Medulla oblongata (tissue), 1 donor: Measurements from ENCODE around the gene TMEM72.

Source experiments
- DNase-seq: peaks from one replicate; pipeline ENCODE4 v3.0.0-alpha.2; 2015; ENCODE audit errors: extremely low spot score

Gene TMEM72

DNA sequence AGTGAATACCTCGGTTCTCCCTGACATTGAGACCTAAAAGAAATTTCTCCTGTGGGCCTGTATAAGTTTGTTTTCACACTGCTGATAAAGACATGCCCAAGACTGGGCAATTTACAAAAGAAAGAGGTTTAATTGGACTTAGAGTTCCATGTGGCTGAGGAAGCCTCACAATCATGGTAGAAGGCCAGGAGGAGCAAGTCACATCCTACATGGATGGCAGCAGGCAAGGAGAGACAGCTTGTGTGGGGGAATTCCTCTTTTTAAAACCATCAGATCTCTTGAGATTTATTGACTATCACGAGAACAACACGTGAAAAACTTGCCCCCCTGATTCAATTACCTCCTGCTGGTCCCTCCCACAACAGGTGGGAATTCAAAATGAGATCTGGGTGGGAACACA, 6.7 kb downstream of the TMEM72 start:
- no peak for DNase-seq

DNA sequence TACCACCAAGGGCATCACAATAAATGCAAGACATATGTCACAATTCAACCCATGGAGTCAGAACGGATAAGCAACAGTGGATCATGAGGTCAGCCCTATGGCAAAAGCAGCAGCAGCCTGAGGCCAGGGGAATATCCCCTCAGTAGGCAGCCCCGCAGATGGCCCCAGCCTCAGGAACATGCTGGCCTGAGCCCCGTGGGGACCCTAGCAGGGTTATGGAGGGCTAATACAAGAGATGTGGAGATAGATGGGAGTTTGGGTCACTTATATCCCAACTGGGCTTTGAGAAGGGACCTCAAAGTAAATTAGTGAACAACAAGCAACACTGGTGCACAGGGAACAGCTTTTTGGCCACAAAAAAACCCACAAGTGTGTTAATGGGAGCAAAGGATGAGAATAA, 9.1 kb downstream of the TMEM72 start:
- no peak for DNase-seq

DNA sequence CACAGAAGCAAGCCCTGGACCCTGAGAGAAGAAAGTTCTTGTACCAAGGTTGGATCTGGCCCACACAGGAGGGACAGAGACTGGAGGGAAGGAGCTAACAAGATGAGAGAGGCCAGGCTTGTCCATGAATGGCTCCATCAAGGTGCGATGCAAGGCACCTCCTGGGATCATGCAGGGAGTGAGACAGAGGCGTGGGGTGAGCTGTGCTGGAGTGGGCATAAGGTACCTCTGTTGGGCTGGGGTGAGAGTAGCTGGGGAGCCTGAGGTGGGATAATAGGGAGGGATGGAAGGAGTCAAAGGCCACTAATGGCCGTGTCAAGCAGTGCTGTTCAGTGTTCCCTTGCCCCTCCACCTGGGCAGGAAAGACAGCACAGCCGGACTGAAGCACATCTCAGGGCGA, 9.9 kb downstream of the TMEM72 start:
- DNase-seq = no peak

DNA sequence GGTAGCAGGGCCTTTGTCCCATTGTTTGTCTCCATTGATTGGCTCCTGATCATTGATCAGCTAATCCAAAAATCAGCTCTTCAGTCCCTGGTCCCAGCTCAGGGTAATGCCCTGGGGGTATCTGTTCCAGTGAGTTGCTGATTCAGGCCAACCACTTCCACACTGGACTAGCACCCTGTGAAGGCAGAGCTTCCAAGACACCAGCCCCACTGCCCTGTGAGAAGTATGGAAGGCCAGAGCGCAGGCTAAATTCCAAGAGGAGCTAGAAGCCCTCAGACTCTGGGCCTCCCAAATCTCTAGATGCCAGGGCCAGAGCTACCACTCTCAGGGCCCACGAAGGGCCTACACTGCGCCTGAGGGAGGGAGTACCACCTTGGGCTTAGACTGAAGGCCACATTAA, 10.4 kb downstream of the TMEM72 start:
- DNase-seq = no peak

DNA sequence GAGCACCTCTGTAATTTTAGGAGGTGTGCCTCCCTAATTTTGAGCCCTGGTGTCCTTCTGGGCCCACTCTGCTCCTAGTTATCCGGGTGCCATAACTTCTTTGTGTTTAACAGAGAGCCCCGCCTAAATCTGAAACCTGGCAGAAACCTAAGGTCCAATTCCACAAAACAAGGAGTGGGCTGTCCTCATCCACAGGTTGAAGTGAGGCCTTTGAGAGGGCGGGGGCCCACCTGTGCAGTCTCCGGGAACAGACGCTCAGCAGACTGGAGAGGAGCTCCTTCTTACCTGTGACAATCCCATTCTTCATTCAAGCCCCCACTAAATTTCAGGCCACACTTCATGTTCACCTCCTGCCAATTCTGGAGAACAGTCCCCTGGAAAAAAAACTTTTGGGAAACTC, 10.9 kb downstream of the TMEM72 start:
- no peak for DNase-seq

DNA sequence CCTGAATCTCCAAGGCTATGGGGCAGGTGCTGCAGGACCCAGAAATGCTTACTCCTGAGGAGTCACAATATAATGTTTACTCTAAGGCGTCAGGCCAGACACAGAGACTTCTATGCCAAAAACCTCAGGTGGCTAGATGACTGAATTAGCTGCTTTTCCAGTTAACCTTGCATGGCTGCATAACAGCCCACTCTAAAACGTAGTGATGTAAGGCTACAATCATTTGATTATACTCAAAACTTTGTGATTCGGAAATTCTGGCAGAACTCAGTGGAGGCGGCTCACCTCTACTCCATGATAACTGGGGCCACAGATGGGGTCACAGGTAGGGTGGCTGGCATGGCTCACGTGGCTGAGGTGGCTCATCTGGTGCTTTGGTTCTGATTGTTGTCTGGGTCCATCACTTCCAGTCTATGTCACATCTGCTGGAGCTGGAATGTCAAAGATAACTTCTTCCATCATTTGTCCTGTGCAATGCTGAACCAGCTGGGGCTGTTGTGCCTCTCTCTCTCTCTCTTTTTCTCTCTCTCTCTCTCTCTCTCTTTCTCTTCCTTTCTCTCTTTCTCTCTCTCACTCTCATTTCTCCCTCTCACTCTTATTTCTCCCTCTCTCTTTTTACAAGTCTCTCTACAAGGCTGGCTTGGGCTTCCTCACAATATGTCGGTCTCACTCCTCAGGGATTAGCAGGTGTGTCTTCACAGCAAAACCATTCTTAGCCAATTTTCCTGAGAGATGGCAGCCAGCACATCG, 11.8 kb downstream of the TMEM72 start:
- no peak for DNase-seq

DNA sequence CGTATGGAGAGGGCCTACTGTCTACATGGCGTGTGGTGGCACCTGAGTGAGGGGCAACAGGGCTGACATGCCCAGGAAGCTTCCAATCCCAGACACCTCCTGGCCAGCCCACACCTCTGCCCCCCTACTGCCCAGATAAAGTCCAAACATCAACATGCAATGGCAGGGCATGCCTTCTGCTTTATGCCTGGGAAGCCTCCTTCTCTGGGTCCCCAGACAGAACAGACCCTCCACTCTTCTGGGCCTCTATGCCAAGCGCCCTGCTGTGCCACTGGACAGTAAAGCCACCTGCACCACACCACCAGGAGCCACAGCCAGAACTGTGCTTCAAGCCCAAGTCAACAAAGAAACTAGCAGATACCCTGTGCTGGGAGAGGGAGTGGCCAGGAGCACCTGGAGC, 12.5 kb downstream of the TMEM72 start:
- DNase-seq = no peak

DNA sequence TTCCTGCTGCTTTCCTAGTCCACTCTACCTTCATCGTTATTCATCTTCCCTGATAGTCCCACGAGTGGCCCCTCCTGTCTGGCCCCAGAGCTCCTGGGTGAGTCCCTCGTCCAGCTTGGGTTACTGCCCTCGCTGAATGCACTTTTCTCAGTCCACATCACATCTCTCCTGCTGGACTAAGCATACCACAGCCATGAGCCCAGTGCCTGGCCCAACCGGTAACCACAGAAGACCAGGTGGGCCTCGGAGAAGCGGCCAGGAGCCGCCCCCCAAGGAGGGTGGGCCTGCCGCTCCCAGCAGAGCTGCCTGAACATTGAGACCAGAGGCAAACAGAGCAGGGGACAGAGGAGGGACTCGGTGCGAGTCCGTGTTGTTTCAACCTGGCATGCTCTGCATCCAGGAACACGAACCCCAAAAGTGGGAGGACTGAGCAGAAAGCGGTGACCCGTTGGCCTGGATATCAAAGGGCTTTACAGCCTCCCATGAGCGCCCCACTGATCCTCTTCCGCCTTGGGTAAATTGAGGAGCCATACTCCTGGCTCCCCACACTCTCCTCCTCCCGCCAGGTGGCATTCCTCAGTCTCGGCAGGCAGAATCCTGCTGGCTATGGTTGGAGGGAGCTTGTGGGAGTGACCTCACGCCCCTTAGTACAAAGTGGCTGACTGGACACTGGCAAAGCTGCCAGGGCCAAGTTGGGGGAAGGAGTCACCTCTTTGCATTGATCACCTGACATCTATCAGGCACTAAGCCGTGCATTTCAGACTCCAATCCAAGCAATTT, 13.3 kb downstream of the TMEM72 start:
- DNase-seq = no peak

DNA sequence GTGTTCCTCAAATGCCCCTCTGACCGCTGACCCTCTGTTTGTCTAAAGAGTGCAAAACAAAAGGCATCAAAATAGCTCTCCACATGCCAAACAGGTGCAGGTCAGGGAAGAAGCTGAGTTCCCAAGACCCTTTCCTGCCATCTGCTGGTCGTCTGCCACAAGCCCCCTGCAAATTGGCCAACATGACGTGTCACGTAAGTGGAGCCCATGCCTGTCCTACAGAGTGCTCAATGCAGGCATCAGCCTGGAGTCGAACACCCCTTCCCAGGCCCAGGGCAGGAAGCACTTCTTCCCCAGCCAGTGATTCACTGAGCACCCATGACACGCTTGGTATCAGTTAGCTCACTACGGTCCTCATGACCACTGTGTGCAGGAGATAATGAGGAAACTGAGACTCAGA, 14.1 kb downstream of the TMEM72 start:
- DNase-seq = no peak

DNA sequence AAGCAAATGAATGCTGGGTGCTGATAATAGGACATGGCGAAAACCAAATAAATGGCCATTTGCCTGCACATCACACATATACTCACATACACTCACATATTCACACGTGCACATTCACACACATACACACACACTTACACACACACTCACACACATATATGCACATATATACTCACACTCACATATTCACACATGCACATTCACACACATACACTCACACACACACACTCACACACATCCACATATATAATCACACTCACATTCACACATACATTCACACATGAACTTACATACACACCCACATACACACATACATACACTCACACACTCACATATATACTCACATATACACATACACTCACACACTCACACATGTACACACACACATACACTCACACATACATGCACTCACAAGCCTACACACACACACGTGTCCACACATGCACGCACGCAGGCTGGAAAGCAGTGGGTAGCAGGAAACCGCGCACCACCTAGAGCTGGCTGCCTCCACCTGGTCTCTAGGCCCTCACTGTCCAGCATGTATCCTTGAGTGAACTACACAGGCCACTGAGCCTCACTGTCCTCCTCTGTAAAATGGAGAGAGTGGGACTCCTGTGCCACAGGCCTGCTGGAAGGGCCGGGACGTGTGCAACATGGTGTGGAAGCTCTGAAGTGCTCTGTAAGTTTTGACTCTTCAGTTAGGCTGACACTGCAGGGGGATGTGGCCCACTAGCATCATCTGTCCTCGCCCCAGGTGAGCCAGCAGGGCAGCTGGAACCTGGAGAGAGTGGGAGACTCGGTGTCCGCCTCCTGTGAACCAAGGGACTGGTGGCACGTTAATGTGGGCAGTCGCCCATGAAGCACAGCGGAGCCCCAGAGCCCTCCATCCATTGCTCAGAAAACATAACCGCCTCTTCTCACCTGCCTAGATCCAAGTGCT, 14.9 kb downstream of the TMEM72 start:
- DNase-seq = no peak

DNA sequence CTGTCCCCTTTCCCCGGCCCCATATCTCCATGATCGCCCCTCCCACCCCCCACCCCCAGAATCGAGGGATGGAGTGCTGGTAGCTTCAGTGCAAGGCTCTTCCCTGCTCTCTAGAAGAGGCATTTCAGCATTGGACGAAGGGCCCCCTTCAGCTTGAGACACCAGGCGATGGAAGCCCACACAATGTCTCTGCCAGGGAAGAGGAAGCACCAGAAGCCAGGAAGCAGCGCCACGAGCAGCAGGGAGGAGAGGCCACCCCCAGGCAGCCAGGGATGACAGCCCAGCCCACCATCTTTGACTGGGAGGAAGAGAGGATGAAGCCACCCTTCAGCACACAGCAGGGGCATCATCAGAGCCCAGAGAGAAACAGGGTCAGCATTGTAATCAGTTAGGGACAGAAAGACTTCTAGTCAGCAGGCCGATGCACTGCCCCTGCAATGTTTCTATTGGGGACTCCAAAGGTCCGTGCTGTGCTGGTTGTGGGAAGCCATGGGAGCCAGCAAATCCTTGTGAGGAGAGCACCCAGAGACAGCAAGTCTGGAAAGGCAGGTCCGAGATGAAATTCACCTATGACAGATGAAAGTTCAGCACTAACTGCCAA, 15.7 kb downstream of the TMEM72 start:
- no peak for DNase-seq

DNA sequence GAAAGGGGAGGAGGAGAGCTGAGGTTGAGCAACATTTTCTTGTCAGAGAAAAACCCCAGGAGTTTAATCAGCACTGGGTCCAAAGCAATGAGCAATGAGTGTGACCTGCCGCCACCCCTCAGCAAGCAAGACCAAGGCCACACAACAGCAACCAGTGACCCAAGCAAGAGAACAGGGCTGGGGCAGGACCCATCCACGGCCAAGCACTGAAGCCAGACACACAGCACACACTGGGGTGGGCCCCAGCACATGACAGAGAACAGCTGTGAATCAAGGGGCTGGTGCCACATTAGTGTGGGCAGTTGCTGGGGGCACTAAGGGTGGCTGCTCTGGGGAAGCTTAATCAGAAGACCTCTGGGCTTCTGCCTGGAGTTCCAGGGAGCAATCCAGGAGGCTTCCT, 16.2 kb downstream of the TMEM72 start:
- DNase-seq = no peak

DNA sequence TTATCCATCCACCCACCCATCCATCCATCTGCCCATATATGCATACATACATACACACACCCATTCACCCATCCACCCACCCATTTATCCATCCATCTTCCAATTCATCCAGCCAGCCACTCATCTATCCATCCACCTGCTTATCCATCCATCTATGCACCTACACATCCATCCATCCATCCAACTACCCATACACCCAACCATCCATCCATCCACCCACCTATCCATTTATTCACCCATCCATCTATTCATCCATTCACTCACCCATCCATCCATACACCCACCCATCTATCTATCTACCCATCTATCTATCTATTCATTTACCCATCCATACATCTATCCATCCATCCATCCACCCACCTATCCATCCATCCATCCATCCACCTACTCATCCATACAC, 17.3 kb downstream of the TMEM72 start:
- no peak for DNase-seq

DNA sequence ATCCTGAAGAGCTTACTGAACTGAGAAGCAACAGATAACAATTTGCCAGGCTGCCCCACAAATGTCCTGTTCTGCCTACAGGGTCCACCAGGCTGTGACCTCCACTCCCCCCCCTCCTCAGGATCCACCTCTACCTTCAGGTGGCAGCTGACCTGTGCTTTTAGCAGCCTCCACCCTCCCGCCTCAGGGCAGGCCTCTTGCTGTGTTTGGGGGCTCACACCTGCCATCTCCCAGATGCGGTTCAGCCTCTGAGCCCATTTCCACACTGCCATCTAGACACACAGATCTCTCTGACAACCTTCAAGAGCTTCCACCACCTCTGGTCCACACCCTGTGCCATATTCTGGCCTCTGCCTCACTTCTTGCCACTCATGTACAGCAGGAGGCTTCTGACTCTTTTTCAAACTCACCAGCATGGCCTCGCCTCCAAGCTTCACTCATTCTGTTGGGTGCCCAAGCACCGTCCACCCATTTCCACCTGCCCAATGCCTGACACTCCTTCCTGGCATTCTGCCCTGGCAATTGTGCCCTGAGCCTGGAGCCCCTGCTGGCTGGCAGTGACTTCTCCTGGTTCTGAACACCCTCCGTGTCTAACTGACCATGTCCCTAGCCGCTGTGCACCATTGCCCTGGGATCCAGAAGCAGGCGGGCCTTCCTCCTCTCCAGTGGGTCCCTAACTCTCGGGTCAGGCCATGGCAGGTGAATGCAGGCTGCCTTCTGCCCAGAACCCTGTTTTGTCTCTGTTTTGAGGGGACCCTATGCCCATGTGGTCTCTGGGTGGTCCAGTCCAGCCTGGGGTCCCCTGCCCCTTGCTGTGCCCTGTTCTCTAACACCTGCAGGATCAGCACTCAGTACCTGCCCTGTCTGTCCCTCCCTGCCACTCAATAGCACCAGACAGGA, 18.5 kb downstream of the TMEM72 start:
- no peak for DNase-seq

DNA sequence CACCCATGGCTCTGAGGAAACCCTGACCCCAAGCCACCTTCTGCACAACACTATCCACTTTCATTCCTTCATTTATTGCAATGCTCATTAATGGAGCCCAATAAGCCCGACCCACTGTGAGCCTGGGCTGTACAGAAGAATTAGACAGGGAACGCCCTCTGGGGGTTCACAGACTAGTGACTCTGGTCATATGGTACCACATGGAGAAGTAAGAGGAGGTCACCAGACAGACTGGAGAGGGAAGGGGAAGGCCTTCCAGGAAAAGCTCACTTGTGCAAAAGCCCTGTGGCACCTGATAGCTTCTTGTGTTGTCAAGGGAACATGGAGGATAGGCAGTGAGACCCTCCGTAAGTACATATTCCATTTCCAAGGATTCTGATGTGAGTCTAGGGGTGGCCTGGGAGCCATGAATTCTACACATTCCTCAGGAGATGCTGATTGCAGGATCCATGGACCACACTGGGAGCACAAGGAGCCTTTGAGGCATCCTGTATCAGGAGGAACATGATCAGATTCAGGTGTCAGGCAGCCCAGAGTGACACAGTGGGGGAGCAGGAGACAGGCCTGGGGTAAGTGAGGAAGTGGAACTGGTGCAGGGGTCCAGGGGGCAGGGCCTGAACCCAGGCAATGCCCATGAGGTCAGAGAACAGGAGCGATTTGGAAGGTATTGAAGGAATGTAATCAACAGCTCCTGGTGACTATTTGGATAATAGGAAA, 19.9 kb downstream of the TMEM72 start:
- no peak for DNase-seq

DNA sequence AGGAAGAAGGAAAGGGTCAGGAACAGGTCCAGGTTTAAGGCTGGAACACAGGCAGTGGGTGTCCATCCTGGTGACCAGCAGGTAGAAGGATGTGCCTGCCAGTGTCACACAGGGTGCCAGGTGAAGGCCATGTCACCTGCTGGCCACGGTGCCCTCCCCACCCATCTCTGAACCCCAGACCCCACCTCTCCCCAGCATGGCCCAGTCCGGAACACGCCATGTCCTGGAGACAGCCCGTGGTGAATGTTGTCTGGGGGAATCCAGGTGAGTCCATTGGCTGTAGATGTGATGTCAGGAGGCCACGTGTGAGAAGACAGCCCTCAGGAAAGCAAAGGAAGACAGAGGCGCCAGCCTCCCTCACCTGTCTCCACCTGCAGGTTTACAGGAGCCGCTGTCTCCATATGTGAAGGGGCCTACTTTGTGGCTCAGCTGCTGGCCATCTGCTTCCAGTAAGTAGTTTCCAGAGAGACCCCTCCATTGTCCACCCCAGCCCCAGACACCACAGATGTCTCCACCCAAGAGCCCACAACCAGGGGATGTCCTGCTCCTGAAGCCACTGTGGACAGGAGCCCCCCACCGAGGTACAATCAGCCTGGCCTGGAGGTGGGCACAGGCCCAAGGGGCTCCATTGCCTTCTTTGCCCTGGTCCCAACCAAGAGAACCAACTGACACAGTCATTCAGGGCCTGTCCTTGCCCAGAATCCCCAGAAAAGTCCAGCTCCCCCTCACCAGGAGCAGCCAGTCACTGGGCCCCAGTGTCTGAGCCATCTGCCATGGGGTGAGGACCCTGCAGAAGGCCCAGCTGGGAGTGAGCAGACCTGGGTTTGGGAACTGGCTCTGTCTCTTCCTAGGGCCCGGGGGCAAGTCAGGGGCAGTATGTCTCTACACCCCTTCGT, 20.7 kb downstream of the TMEM72 start:
- DNase-seq = no peak

DNA sequence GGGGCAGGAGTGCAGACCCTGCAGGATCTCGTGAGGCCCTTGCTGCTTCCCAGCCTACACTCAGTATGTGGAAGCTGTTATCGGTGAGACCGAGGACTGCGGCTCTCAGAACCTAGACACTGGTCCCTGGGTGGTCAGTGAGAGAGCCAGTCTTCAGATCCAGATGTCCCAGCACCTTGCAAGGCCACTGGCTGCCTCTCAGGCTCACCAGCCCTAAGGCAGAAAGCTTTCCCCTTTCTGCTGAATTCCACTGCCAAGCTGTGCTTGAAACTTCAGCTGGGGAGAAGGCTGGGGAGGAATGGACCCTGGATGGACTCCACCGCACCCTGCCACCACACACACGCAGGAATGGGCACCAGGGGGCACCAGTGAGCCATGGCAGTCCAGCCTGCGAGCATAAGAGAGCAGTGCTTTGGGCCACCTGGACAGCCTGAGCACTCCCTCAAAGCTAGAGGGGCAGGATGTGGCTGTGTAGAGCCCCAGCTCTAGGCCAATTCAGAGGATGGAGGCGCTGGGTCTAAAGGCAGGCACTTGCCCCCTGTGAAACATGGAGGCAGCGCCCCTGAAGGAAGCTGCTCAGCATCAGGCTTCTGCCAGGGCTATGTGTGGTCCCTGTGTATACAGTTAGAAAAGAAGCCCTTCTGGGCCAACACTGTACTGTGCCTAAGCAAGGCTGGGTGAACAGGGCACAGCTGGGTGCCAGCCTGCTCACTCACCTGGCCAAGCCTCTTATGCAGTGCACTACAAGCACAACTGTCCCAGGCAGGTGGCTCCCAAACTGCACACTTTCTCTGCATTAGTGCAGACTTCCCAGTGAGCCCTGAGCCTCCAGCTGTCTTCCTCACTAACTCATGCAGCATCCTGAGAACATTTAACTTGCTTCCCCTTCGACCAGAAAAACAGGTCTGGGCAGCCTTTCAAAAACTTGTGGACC, 21.6 kb downstream of the TMEM72 start:
- peak; percentile 93 for DNase-seq
